ENCODE results near the gene CD53.

CD53 gene

DNA sequence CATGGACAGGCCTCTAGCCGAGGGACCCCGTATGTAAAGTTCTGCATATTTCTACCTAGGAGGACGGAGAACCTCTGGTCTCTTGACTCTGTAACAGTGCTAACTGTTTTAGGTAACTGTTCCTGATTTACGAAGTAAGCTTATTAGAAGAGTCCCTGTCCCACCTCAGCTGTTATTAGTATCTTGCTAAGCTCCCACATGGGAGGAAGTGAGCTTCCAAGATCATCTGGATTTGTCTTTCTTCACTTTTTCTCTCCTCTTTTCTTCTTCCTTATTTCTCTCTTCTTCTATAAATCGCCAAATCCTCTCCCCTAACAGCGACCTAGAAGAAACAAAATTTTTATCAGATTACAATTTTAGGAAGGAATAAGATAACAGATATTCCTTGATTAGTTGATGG lies 4.4 kb downstream of the CD53 start:
- no peak for DNase-seq

DNA sequence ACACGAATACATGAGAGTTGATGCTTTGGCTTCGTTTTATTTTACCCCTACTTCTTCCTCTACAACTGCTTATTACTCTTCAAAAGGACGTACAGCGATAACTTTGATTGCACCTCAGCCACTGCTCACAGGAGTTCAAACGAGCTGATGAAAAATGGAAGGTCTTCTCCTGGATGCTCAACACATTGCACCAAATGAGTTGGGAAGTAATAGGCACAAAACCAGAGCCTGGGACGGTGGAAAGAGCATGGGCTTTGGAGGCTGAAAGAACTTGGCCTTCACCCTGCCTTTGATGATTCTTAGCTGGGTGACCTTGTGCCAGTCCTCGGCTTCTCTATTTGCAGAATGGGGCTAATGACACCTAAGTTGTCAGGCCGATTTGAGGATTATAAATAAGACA lies 4.8 kb downstream of the CD53 start:
- DNase-seq = no peak

DNA sequence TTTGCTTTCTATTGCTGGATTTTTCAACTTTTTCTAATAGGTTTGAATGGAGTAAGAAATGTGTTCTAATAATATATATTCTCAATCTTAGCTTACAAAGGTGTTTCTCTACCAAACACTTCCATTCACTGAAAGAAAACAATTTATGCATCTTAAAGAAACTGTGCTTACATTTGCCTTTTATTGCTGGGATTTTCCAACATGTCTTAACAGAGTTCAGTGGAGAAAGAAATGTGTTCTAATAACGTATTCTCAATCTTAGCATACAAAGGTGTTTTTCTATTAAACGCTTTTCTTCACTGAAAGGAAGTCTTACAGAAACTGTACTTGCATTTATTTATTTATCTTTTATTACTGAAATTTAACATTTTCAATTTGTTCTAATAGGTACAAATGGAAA lies 5.6 kb downstream of the CD53 start:
- DNase-seq = no peak

DNA sequence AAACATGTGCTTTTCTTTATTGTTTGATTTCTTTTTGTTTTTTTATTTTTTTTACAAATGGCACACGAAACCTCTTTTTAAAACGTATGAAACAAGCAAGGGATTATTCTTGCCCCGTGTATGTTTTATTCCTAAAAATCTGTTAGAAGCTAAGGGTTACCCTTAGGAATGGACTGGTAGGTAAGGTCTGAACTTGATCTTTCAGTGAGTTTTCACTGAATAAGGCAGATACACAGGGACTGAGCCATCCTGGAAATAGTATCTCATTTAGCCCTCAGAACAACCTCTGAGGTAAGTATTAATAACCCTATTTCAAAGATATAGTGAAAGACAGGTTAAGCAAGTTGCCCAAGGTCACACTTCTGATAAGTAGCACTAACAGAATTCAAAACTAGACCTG lies 6.0 kb downstream of the CD53 start:
- no peak for DNase-seq

GRCh38 chr1:110879758-110880606 lies 7.0 kb downstream of the CD53 start:
- DNase-seq = peak; percentile 55

DNA sequence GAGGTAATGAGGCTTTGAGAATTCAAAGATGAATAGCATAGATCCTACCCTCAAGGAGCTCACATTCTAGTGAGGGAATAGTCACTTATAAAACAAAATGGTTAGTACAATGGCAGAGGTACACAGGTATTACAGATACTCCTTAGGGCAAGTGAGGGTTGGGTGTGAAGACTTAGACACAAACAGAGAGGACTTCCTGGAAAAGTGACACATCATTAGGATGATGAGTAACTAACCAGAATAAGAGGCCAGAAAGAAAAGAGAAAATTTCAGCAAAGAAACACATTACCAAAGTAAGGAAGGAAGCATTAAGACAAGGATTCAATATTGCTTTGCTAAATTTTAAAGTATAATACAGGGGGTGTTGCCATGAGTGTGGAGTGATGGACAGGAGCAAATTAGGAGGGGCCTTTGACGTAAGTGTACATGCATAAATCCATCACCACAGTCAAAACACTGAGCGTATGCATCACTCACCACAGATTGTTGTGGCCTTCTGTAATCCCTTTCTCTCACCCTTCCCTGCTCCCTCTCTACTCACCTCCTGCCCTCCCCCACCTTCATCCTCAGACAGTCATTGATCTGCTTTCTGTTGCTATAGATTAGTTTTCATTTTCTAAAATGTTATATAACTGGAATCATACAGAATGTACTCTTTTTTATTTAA lies 7.9 kb downstream of the CD53 start:
- DNase-seq = peak; percentile 21

GRCh38 chr1:110888049-110888448 lies 15.1 kb downstream of the CD53 start:
- DNase-seq = no peak

DNA sequence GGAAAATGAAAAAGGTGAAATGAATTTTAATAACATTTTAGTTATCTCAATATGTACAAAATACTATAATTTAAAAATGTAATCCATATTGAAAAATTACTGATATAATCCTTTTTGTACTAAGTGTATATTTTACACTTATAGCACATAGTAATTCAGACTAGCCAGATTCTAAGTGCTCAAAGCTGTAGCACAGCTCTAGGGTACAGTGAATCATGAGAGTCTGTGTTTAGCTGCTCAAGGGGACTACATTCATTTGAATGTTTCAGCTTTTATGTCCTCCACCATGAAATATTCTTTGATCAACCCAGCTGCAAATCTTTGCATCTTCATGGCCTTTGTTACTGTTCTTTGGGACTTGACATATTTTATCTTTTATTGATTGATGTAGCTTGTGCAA lies 15.7 kb downstream of the CD53 start:
- no peak for DNase-seq

GRCh38 chr1:110890474-110891196 lies 17.7 kb downstream of the CD53 start:
- no peak for DNase-seq

- no peak for DNase-seq
Observed at GRCh38 chr1:110893908-110894490, 21.1 kb downstream of the CD53 start.

DNA sequence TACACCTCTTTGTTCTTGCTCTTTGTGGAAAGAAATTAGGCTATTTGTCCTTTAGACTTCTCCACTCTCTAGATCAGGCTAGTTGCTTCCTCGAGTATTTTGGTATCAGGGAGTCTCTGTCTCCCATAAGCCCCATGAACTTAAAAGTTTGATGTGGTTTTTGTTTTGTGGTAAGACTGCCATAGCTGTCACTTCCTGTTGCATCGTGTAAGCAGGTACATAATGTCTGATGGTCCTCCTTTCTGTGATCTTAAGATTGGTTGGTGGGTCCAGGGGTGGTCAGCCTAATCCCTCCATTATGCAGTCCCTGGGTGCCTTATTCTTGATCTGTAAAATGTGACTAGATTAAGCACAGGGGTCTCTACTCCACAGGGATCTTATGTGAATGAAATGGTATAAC lies 23.1 kb downstream of the CD53 start:
- no peak for DNase-seq

GRCh38 chr1:110897681-110898080 lies 24.7 kb downstream of the CD53 start:
- DNase-seq = no peak

DNA sequence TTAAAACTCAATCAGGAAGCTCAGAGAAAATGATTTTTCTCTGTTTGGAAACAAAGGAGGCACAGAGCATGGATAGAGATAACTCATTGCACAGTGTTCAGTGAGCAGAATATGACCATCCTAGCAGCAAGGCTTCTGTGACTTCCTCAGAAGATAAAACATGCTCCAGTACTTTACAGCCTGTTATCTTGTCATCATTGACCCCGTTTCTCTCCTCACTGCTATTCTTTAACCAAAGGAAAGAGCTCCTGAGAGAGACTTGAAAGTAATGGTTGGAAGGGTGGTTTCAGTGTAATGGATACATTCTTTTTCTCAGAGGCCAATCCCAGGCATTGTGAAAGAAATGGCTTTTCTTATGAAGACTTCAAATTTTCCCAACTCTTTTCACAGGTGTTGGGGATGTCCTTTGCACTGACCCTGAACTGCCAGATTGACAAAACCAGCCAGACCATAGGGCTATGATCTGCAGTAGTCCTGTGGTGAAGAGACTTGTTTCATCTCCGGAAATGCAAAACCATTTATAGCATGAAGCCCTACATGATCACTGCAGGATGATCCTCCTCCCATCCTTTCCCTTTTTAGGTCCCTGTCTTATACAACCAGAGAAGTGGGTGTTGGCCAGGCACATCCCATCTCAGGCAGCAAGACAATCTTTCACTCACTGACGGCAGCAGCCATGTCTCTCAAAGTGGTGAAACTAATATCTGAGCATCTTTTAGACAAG lies 25.9 kb downstream of the CD53 start:
- no peak for DNase-seq

DNA sequence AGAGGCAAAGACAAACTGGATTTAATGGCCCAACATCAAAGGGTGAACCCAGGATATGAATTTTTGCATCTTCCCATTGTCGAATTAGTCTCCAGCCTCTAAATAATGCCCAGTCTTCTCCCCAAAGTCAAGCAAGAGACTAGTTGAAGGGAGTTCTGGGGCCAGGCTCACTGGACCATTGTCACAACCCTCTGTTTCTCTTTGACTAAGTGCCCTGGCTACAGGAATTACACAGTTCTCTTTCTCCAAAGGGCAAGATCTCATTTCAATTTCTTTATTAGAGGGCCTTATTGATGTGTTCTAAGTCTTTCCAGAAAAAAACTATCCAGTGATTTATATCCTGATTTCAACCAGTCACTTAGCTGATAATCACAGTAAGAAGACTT lies 26.5 kb downstream of the CD53 start:
- no peak for DNase-seq

DNA sequence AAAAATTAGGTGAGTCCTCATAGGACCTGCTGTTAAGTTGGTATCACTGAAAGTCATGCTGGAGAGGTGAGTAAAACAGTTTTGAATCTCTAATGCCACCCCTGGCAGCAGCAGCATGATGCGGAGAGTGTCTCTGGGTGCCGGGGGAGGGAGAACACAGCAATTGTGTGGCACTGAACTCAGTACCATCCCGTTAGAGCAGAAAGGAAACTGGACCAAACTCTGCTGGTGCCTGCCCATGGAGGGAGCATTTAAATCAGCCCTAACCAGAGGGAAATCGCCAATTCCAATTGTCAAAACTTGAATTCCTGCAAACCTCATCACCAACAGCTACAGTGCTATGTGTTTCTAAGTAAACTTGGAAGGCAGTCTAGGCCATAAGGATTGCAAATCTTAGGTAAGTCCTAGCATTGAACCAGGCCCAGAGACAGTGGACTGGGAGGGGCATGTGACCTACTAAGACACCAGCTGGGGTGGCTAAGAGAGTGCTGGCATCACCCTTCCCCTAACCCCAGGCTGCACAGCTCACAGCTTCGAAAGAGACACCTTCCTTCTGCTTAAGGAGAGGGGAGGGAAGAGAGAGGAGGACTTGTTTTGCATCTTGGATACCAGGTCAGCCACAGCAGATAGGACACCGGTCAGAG lies 30.0 kb downstream of the CD53 start:
- DNase-seq = no peak

- DNase-seq = no peak
Observed at GRCh38 chr1:110903853-110904500, 31.0 kb downstream of the CD53 start.

- DNase-seq = no peak
Observed at GRCh38 chr1:110912784-110913183, 39.8 kb downstream of the CD53 start.

DNA sequence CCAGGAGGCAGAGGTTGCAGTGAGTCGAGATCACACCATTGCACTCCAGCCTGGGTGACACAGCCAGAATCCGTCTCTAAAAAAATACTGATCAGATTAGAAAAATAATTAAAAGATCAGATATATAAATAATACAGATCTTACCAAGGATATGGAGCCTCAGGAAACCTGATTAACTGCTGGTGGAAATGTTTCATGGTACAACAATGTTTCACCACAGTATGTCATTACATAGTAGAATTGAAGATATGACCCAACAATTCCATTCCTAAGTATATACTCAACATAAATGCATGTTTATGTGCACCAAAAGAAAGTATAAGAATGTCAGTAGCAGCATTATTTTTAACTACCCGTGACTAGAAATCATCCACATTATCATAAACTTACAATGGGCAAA lies 41.7 kb downstream of the CD53 start:
- no peak for DNase-seq

DNA sequence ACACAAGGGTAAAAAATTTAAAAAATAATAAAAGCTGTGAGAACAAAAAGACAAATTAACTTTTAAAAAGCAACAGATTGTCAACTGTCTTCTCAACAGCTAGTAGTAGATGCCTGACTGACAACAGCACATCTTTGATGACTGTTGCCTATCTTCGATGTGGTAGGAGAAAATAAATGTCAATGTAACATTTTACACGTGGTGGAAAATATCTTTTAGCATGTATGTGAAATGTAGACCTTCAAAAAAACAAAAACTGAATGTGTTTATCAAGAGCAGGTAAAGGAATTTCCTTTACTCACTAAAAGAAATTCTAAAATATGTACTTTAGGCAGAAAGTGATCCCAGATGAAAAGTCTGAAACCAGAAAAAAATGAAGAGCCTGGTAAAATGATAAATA lies 42.9 kb downstream of the CD53 start:
- no peak for DNase-seq

GRCh38 chr1:110916274-110916668 lies 43.3 kb downstream of the CD53 start:
- no peak for DNase-seq

- DNase-seq = peak; percentile 38
Observed at GRCh38 chr1:110916669-110917306, 43.8 kb downstream of the CD53 start.
